GM18508 (cell line): ENCODE data around the gene TUBA1A.
"Not testable (repeated sequence)": the region's sequence is repeated elsewhere in the genome, so short reads cannot be mapped to it uniquely, and the experiment has no call there.

Experiments used
- ATAC-seq: cut with Tn5 transposase; IDR thresholded peaks from one replicate; pipeline ENCODE4 v1.9.1; 2021; ENCODE audit warnings: moderate number of reproducible peaks; ENCODE audit not compliant: insufficient read depth, unreplicated experiment

TUBA1A gene

GRCh38 chr12:49188916-49189367 is at the start of gene TUBA1A:
Gene TUBA1A (minus strand): TSS chr12:49189080. CDS start chr12:49188979, 101 bp downstream.
- ATAC-seq = peak; percentile 75

GRCh38 chr12:49236423-49236822 is 47.5 kb upstream of the TUBA1A start:
- ATAC-seq = no peak

DNA sequence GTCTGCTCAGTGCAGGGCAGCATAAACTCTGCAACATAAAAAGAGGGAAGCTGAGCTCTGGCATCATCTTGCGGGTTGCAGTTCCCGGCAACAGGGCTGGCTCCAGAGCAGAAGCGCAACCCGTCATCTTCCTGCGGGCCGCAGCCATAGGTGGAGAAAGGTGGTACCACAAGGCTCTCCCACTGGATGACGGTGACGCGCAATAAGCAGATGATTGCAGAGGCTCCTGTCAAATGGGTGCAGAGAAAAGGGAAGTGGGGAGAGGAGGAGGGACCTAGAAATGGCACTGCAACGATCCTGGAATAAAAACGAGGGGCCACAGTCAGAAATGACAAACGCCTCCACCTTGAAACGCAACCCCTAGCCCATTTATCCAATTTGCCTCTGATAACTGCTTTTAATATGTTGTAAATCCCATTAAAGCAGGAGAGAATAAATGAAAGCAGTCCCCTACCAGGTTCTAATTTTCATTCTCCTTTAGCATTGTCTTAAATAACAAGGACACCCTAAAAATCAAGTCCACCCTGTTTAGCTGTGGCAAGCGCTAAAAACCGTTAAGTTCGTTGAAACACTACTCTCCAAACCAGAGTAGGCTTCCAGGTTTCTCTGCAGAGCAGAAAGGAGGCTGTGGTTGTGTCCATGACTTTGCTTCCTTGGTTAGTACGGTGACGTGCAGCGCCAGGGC is 45.1 kb upstream of the TUBA1A start:
- ATAC-seq = no peak

- no peak for ATAC-seq
These were observed 44.3 kb upstream of the TUBA1A start for GRCh38 chr12:49232940-49233841.

GRCh38 chr12:49231878-49232655 is 43.2 kb upstream of the TUBA1A start:
- no peak for ATAC-seq

GRCh38 chr12:49230805-49231194 is 41.9 kb upstream of the TUBA1A start:
- ATAC-seq = no peak

- no peak for ATAC-seq
These were observed 41.4 kb upstream of the TUBA1A start for GRCh38 chr12:49230176-49230804.

- no peak for ATAC-seq
These were observed 39.8 kb upstream of the TUBA1A start for GRCh38 chr12:49228653-49229052.

DNA sequence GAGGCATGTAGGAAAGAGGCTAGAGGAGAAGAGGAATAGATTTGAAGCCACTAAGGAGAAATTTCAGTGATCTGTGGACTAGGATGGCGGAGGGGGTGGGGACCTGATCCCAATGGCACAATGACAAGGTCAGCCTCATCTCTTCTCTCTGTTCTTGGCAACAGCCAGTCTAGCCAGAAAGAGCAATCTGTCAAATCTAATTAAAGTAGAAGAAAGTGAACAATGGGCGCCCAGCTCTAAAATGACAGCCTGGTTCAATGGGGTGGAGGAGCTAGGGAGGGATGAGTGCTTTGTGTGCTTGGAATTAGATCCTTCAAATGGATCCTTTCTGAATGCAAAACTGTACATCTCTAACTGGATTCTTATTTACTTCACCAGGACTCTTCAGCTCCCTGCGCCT is 38.8 kb upstream of the TUBA1A start:
- no peak for ATAC-seq

GRCh38 chr12:49225576-49226166 is 36.8 kb upstream of the TUBA1A start:
- ATAC-seq = no peak

DNA sequence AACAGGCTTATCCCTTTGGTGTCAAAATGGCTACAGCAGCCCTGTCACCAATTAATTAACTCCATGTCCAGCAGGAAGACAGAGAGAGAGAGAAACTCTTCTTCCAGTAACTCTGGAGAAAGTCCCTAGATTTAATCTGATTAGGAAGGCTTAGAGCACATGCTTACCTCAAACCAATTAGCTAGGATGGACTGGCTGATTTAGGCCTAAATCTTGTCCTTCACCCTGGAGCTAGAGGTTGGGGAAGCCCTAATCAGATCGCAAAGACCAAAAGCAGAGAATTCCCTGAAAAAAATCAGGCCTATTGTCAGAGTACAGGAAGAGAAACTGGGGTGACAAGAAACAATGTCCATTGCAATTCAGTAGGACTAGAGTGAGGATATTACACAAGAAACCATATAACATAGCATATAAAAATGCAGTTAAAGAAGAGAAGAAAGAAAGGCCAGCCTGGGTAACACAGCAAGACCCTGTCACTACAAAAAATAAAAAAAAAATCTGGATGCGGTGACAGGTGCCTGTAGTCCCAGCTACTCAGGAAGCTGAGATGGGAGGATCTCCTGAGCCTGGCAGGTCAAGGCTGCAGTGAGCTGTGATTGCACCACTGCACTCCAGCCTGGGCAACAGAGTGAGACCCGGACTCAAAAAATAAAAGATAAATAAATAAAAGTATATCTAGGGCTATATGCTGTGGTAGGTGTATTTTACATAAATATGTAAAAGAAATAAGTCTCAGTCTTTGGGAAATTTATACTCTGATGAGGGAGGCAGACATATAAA is 34.9 kb upstream of the TUBA1A start:
- ATAC-seq = no peak

DNA sequence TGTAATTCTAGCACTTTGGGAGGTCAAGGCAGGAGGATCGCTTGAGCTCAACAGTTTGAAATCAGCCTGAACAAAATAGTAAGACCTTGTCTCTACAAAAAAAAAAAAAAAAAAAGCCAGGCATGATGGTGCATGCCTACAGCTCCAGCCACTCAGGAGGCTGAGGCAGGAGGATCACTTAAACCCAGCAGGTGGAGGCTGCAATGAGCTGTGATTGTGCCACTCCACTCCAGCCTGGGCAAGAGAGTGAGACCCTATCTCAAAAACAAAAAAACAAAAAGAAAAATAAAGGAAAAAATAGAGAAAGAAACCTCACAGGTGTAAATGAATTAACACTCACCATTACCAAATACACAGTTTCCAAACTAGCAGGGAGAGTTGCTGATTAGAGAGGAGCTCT is 34.2 kb upstream of the TUBA1A start:
- ATAC-seq = no peak

- no peak for ATAC-seq
These were observed 32.1 kb upstream of the TUBA1A start for GRCh38 chr12:49220972-49221371.

- ATAC-seq = no peak
These were observed 30.6 kb upstream of the TUBA1A start for GRCh38 chr12:49219417-49220026.

GRCh38 chr12:49212572-49212971 is 23.7 kb upstream of the TUBA1A start:
- ATAC-seq = no peak

- ATAC-seq = not testable (repeated sequence)
These were observed 21.8 kb upstream of the TUBA1A start for GRCh38 chr12:49210703-49211102.

DNA sequence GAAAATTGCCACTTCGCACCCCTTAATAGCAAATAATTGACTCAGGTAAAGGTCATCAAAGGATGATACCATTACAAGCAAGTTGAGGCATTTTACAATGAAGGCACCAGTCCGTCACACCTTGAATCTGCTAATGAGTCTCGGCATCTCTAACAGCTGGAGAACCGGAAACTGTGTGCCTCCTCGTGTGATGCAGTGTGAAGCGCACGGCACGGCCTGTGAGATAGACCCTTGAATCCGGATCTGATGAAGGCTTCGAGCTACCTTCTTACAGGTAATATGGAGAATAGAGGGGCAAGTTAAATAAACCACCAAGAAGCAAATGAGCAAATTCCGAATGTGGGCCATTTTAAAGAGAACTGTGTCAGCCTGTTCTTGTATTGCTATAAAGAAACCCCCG is 19.8 kb upstream of the TUBA1A start:
- no peak for ATAC-seq

- ATAC-seq = no peak
These were observed 19.3 kb upstream of the TUBA1A start for GRCh38 chr12:49208146-49208545.

DNA sequence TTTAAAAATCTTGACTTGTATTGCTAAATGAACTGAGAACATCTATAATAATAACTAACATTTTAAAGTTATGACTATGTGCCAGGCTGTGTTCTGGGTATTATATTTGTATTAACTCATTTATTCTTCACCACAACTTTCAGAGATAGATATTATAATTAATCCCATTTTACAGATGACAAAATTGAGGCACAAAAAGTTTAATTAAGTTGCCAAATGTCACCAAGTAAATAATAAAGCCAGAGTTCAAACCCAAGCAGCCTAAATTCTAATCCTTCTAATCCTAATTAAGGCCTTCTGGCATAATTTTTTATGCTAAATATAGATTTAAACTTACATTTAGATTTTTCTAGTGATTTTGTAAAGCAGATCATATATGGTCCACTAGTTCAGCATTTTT is 17.5 kb upstream of the TUBA1A start:
- ATAC-seq = no peak
